ENCODE data around the gene FDXR.

The FDXR gene

DNA sequence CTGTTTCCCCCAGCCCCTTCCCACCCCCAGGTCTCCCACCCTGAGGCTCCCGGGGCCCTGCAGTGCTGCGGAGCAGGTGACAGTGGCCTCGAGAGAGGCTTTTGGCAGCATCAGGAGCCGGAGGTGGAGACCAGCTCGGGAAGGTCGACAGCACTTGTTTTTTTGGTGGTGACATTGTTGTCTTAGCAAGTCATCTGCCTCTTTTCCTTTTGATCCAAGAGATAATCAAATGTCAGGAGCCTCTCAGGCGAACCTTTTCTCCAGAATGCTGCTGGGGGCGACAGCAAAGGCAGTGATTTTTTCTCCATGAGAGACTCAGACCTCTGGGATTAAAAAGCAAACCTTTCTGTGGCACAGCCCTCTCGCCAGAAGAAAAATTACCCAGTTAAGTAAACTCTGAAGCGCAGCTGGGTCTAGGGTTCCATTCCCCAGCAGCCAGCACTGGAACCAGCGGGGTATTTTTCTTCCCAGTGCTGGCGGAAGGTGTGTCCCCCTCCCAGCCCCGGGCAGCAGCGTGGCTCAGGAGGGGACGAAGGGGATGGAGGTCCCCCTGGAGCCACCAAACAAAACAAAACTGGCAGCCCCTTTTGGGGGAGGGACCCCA, 50.4 kb downstream of the FDXR start:
- DNase-seq (ENCODE audit: low spot score): no peak
- Histone ChIP-seq H3K4me1 (ENCODE audit: insufficient read depth, poor library complexity, severe bottlenecking) (no peaks in the 10 kb centered on the region), H3K27me3 (ENCODE audit: insufficient read depth, poor library complexity, severe bottlenecking) (no peaks in the 10 kb centered on the region), H3K27ac (ENCODE audit: poor library complexity, severe bottlenecking) (no peak overlapping the region), H3K4me3 (ENCODE audit: severe bottlenecking) (no peak overlapping the region), H3K36me3 (ENCODE audit: low read depth) (no peaks in the 10 kb centered on the region), H3K9me3 (ENCODE audit: severe bottlenecking) (no peaks in the 10 kb centered on the region)
- no peak for TF ChIP-seq CTCF (IDR thresholded peaks at IDR 0.05; ENCODE audit: poor library complexity, severe bottlenecking)
- ATAC-seq (ENCODE audit: low read depth): no peak

DNA sequence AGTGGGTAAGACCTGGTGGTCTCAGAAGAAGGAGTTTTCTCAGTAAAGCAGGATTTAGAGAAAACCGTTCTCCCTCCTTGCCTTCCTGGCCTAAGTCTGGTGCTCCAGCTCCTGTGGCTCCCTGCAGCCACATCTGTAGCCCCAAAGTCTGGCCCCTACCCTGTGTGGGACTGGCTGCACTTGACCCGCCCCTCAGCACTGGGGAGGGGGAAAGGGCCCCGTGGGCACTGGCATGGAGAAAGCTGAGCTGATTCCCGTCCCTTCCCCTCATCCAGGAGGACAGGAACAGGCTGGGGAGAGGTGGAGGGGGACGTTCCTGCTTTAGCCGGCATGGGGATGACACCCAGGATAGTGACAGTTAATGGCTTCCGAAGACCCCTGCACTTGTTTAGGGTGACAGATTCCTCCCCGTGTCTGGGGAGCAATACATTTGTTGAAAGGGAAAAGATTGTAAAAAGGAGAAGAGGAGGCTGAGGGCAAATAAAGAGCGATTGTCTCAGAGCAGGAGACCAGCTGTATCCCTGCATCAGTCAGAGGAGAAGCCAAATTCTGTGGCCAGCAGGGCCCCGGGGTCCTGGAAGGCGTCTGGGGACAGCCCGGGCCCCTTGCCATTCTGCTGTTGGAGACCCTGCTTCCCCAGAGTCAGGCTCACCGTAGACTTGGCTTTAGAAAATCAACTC, 51.0 kb downstream of the FDXR start:
- no peak for DNase-seq (ENCODE audit: low spot score)
- H3K4me3 ChIP-seq (ENCODE audit: severe bottlenecking): no peak overlapping the region
- H3K9me3 ChIP-seq (ENCODE audit: severe bottlenecking): no peaks in the 10 kb centered on the region
- H3K27ac ChIP-seq (ENCODE audit: poor library complexity, severe bottlenecking): no peak overlapping the region
- no peak for ATAC-seq (ENCODE audit: low read depth)
- no peaks in the 10 kb centered on the region for H3K27me3 ChIP-seq (ENCODE audit: insufficient read depth, poor library complexity, severe bottlenecking)
- no peaks in the 10 kb centered on the region for H3K36me3 ChIP-seq (ENCODE audit: low read depth)
- TF ChIP-seq CTCF (IDR thresholded peaks at IDR 0.05; ENCODE audit: poor library complexity, severe bottlenecking): no peak
- H3K4me1 ChIP-seq (ENCODE audit: insufficient read depth, poor library complexity, severe bottlenecking): no peaks in the 10 kb centered on the region

DNA sequence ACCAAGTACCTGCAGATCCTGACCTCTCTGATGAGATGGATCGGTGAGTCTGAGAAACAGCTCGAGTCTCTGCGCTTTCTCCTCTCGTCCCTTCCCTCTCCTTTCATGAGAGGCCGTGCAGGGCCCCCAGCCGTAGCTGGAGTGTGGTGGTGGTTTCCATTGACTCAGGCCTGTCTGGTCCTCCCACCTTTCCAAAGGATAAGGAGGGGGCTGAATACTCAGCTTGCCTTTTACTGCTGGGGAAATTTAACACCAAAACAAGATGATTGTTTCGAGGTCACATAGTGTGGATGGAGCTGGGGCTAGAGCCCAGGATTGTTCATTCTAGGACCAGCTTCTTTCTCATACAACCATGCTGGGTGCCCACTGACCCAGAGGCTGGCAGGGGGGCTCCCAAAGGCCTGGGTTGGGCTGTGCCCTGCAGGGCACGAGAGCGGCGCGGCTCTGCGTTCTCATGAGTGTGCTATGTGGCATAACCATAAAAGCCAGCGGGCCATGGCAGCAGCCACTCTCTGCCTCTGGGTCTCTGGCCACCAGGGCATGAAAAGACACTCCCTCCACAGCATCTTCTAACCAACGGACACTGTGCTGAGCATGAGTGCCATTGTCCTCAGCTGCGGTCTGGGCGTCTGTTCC, 52.9 kb downstream of the FDXR start:
- H3K4me1 ChIP-seq (ENCODE audit: insufficient read depth, poor library complexity, severe bottlenecking): no peaks in the 10 kb centered on the region
- H3K27ac ChIP-seq (ENCODE audit: poor library complexity, severe bottlenecking): no peak overlapping the region
- no peaks in the 10 kb centered on the region for H3K36me3 ChIP-seq (ENCODE audit: low read depth)
- ATAC-seq (ENCODE audit: low read depth) (no peak), DNase-seq (ENCODE audit: low spot score) (no peak)
- no peaks in the 10 kb centered on the region for H3K27me3 ChIP-seq (ENCODE audit: insufficient read depth, poor library complexity, severe bottlenecking)
- TF ChIP-seq CTCF (IDR thresholded peaks at IDR 0.05; ENCODE audit: poor library complexity, severe bottlenecking): no peak
- no peak overlapping the region for H3K4me3 ChIP-seq (ENCODE audit: severe bottlenecking)
- H3K9me3 ChIP-seq (ENCODE audit: severe bottlenecking): no peaks in the 10 kb centered on the region

GRCh38 chr17:74818291-74818938, 54.4 kb downstream of the FDXR start:
- Histone ChIP-seq H3K36me3 (ENCODE audit: low read depth) (no peaks in the 10 kb centered on the region), H3K9me3 (ENCODE audit: severe bottlenecking) (no peaks in the 10 kb centered on the region), H3K4me3 (ENCODE audit: severe bottlenecking) (no peak overlapping the region), H3K27ac (ENCODE audit: poor library complexity, severe bottlenecking) (no peak overlapping the region), H3K4me1 (ENCODE audit: insufficient read depth, poor library complexity, severe bottlenecking) (no peaks in the 10 kb centered on the region), H3K27me3 (ENCODE audit: insufficient read depth, poor library complexity, severe bottlenecking) (no peaks in the 10 kb centered on the region)
- ATAC-seq (ENCODE audit: low read depth): no peak
- no peak for TF ChIP-seq CTCF (IDR thresholded peaks at IDR 0.05; ENCODE audit: poor library complexity, severe bottlenecking)
- DNase-seq (ENCODE audit: low spot score): no peak
